SKM-1 treated with dmso at 0.1 percent for 144 hours (cell line): ENCODE results near the gene SLC5A10.
"Not testable (repeated sequence)": the region's sequence is repeated elsewhere in the genome, so short reads cannot be mapped to it uniquely, and the experiment has no call there.

Experiments
- DNase-seq: peaks from one replicate; lab custom pipeline; 2025; ENCODE audit not compliant: unreplicated experiment; lab: John Stamatoyannopoulos, UW

Gene SLC5A10

GRCh38 chr17:18946536-18946935, 5.4 kb upstream of the SLC5A10 start:
- DNase-seq: peak; percentile 86

GRCh38 chr17:18947866-18948265, 4.1 kb upstream of the SLC5A10 start:
- no peak for DNase-seq

- no peak for DNase-seq
Measured at GRCh38 chr17:18948476-18949006, 3.4 kb upstream of the SLC5A10 start.

GRCh38 chr17:18949566-18949965, 2.4 kb upstream of the SLC5A10 start:
- DNase-seq: no peak

GRCh38 chr17:18950346-18950745, 1.6 kb upstream of the SLC5A10 start:
- DNase-seq: no peak

- no peak for DNase-seq
Measured at GRCh38 chr17:18950944-18951905, 740 bp upstream of the SLC5A10 start.

- no peak for DNase-seq
Measured at GRCh38 chr17:18953231-18953728, 1.3 kb downstream of the SLC5A10 start.

- DNase-seq: no peak
Measured at GRCh38 chr17:18954321-18954720, 2.4 kb downstream of the SLC5A10 start.

- DNase-seq: no peak
Measured at GRCh38 chr17:18955009-18955408, 3.0 kb downstream of the SLC5A10 start.

GRCh38 chr17:18956021-18956420, 4.1 kb downstream of the SLC5A10 start:
- DNase-seq: not testable (repeated sequence)

GRCh38 chr17:18956581-18956980, 4.6 kb downstream of the SLC5A10 start:
- no peak for DNase-seq

GRCh38 chr17:18957831-18958230, 5.9 kb downstream of the SLC5A10 start:
- no peak for DNase-seq

GRCh38 chr17:18958611-18959010, 6.6 kb downstream of the SLC5A10 start:
- DNase-seq: no peak

GRCh38 chr17:18959071-18959844, 7.3 kb downstream of the SLC5A10 start:
- DNase-seq: no peak

GRCh38 chr17:18959845-18960240, 7.9 kb downstream of the SLC5A10 start:
- DNase-seq: no peak

GRCh38 chr17:18960241-18960665, 8.3 kb downstream of the SLC5A10 start:
- no peak for DNase-seq

GRCh38 chr17:18960803-18961511, 9.0 kb downstream of the SLC5A10 start:
- DNase-seq: peak; percentile 51

- no peak for DNase-seq
Measured at GRCh38 chr17:18961634-18962493, 9.9 kb downstream of the SLC5A10 start.

- no peak for DNase-seq
Measured at GRCh38 chr17:18962494-18962815, 10.5 kb downstream of the SLC5A10 start.
